Measurements from ENCODE around the gene ADARB2.

ADARB2 gene

DNA sequence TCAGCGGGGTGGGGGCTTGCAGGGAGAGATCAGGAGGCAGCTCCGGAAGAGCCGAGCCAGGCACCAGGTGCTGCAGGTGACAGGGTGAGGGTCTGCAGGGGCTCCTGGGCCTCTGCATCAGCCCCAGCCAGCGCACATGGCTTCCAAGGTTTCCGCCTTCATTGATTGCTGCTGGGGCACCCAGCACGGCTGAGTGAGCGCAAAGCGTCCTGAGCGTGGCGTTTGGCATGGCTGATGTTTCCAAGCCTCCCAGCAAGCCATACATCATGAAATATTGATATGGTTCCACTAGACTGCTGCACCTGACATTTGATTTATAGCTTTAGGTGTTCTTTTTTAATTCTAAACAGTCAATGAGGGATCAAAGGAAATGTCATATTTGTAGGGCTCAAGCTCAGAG lies 422.1 kb downstream of the ADARB2 start:
- ATAC-seq (ENCODE audit: low read depth) (no peak), DNase-seq (ENCODE audit: low spot score) (no peak)
- Histone ChIP-seq H3K4me1 (ENCODE audit: insufficient read depth, poor library complexity, severe bottlenecking) (no peaks in the 10 kb centered on the region), H3K9me3 (ENCODE audit: severe bottlenecking) (no peaks in the 10 kb centered on the region), H3K4me3 (ENCODE audit: severe bottlenecking) (no peak overlapping the region), H3K27me3 (ENCODE audit: insufficient read depth, poor library complexity, severe bottlenecking) (no peaks in the 10 kb centered on the region), H3K36me3 (ENCODE audit: low read depth) (no peaks in the 10 kb centered on the region), H3K27ac (ENCODE audit: poor library complexity, severe bottlenecking) (no peak overlapping the region)
- TF ChIP-seq, protein P1, sequence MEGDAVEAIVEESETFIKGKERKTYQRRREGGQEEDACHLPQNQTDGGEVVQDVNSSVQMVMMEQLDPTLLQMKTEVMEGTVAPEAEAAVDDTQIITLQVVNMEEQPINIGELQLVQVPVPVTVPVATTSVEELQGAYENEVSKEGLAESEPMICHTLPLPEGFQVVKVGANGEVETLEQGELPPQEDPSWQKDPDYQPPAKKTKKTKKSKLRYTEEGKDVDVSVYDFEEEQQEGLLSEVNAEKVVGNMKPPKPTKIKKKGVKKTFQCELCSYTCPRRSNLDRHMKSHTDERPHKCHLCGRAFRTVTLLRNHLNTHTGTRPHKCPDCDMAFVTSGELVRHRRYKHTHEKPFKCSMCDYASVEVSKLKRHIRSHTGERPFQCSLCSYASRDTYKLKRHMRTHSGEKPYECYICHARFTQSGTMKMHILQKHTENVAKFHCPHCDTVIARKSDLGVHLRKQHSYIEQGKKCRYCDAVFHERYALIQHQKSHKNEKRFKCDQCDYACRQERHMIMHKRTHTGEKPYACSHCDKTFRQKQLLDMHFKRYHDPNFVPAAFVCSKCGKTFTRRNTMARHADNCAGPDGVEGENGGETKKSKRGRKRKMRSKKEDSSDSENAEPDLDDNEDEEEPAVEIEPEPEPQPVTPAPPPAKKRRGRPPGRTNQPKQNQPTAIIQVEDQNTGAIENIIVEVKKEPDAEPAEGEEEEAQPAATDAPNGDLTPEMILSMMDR (IDR thresholded peaks at IDR 0.05; ENCODE audit: poor library complexity, severe bottlenecking), result no peak

DNA sequence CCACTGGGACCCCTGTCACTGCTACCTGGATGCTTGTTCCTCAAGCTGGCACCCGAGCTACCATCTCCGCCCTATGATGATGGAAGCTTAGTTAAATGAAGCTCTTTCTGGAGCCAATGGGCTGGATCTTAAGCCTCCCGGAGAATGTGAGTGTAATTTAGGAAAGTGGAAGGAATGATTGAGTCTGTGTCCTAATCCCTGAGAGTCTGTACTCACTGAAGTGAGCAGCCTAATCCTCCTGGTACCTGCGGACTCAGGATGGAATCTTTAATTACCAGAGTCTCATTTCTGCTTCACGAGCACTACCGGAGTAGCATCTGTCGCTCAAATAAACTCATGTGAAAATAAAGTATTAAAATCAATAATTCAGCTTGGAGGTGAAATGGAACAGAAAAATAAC lies 425.6 kb downstream of the ADARB2 start:
- Histone ChIP-seq H3K27me3 (ENCODE audit: insufficient read depth, poor library complexity, severe bottlenecking) (no peaks in the 10 kb centered on the region), H3K4me3 (ENCODE audit: severe bottlenecking) (no peak overlapping the region), H3K4me1 (ENCODE audit: insufficient read depth, poor library complexity, severe bottlenecking) (no peaks in the 10 kb centered on the region), H3K36me3 (ENCODE audit: low read depth) (no peaks in the 10 kb centered on the region), H3K9me3 (ENCODE audit: severe bottlenecking) (no peaks in the 10 kb centered on the region), H3K27ac (ENCODE audit: poor library complexity, severe bottlenecking) (no peak overlapping the region)
- DNase-seq (ENCODE audit: low spot score) (no peak), ATAC-seq (ENCODE audit: low read depth) (no peak)
- TF ChIP-seq, protein P1 (IDR thresholded peaks at IDR 0.05; ENCODE audit: poor library complexity, severe bottlenecking), result no peak

DNA sequence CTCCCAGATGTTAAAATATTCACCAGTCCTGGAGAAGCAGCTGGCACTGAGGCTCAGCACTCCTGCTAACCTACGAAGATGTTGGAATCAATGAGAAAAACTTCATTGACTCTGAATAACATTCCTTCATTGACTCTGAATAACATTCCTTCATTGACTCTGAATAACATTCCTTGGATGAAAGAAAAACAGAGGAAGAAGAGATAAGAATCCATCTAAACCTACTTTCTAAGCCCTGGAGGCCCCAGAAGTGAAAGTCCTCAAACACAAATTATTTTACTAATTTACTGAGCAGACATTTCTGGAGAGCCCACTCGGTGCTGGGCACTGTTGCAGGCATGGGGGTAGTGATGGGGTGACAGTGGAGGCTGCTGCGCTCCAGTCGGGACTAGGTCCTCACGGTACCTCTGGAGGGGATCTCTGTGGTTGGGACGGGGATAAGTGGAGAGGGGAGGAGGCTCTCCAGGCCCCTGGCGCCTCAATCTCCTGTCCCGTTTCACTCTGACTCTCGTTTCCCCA lies 427.0 kb downstream of the ADARB2 start:
- TF ChIP-seq, protein P1 (IDR thresholded peaks at IDR 0.05; ENCODE audit: poor library complexity, severe bottlenecking), result no peak
- DNase-seq (ENCODE audit: low spot score) (no peak), ATAC-seq (ENCODE audit: low read depth) (no peak)
- Histone ChIP-seq H3K36me3 (ENCODE audit: low read depth) (no peaks in the 10 kb centered on the region), H3K4me1 (ENCODE audit: insufficient read depth, poor library complexity, severe bottlenecking) (no peaks in the 10 kb centered on the region), H3K27me3 (ENCODE audit: insufficient read depth, poor library complexity, severe bottlenecking) (no peaks in the 10 kb centered on the region), H3K9me3 (ENCODE audit: severe bottlenecking) (no peaks in the 10 kb centered on the region), H3K4me3 (ENCODE audit: severe bottlenecking) (no peak overlapping the region), H3K27ac (ENCODE audit: poor library complexity, severe bottlenecking) (no peak overlapping the region)

DNA sequence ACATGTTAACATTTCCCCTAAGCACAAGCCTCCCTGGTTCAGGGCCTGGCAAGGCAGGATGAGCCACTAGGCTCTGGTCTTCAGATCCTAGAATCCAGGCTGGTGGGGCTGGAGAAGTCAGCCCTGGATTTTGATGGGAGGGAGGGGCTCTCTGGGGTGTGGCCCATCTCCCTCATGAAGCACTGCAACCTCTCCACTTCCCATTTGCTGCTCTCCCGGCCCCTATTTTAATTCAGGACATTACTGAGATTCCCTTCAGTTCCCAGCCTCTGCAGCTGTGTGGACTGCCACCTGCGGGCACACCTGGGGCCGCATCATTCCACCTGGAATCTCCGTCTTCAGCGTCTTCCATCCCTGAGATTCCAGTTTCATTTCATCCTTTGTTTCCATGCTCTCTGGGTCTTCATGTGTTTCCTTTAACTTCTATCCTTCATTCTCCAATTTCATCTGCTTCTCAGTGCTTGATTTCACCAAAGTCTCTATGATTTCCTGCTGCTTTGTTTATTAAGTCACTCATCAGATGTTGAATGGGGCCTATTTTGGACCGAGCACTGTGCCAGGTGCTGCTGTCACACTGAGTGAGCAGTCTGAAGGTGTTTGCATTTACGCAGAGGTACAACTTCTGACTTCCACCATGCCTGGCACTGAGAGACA lies 427.6 kb downstream of the ADARB2 start:
- H3K36me3 ChIP-seq (ENCODE audit: low read depth), result no peaks in the 10 kb centered on the region
- no peaks in the 10 kb centered on the region for H3K9me3 ChIP-seq (ENCODE audit: severe bottlenecking)
- H3K27ac ChIP-seq (ENCODE audit: poor library complexity, severe bottlenecking), result no peak overlapping the region
- ATAC-seq (ENCODE audit: low read depth) (no peak), DNase-seq (ENCODE audit: low spot score) (no peak)
- no peaks in the 10 kb centered on the region for H3K4me1 ChIP-seq (ENCODE audit: insufficient read depth, poor library complexity, severe bottlenecking)
- TF ChIP-seq, protein P1 (IDR thresholded peaks at IDR 0.05; ENCODE audit: poor library complexity, severe bottlenecking), result no peak
- H3K27me3 ChIP-seq (ENCODE audit: insufficient read depth, poor library complexity, severe bottlenecking), result no peaks in the 10 kb centered on the region
- no peak overlapping the region for H3K4me3 ChIP-seq (ENCODE audit: severe bottlenecking)

DNA sequence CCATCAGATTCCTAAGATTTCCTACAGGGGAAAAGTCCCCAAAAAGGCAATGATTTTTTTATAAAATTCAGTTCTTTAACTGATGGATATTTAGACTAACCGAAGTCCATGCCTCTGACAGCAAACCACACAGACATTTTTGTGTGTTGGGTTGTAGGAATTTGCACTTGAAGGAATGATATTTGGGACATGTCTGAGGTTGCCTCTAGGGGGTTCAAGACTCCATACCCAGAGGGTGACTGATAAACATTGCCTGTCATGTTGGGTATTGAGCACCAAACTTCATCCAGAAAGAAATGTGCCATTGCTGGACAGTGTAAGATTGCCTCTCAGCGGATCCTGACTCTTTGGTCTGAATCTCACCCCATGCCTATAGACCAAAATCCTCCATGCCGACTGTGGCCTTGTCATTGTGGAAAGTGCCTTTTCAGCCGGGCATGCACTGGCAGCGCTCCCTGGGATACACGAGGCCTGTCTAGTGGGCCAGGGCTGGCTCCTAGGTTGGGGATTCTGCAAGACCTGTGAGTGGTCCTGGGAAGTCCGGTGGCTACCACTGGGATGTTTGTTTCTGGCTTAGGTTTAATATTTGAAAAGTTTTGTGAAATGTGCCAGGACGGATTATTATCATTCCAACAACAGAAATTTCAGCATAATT lies 428.2 kb downstream of the ADARB2 start:
- H3K9me3 ChIP-seq (ENCODE audit: severe bottlenecking), result no peaks in the 10 kb centered on the region
- no peak overlapping the region for H3K27ac ChIP-seq (ENCODE audit: poor library complexity, severe bottlenecking)
- ATAC-seq (ENCODE audit: low read depth), result no peak
- DNase-seq (ENCODE audit: low spot score), result no peak
- no peak overlapping the region for H3K4me3 ChIP-seq (ENCODE audit: severe bottlenecking)
- H3K36me3 ChIP-seq (ENCODE audit: low read depth), result no peaks in the 10 kb centered on the region
- TF ChIP-seq, protein P1 (IDR thresholded peaks at IDR 0.05; ENCODE audit: poor library complexity, severe bottlenecking), result no peak
- H3K4me1 ChIP-seq (ENCODE audit: insufficient read depth, poor library complexity, severe bottlenecking), result no peaks in the 10 kb centered on the region
- H3K27me3 ChIP-seq (ENCODE audit: insufficient read depth, poor library complexity, severe bottlenecking), result no peaks in the 10 kb centered on the region

Data from RWPE2 (cell line).